Suprapubic skin (tissue), 4 donors: ENCODE results near the gene PGP.

Experiments used
- EP300 ChIP-seq: sonication (generic); formaldehyde crosslinking; IDR thresholded peaks from one replicate; pipeline ENCODE4 v1.6.1; 2017; ENCODE audit warnings: antibody characterized with exemption
- POLR2A ChIP-seq, 2 donors: fragments of 450-650 bp; IDR thresholded peaks; one replicate each; pipeline ENCODE4 v1.6.1; 2017; ENCODE audit warnings: antibody characterized with exemption in 2 of 2, mild to moderate bottlenecking in 2 of 2, moderate library complexity in 2 of 2
- POLR2AphosphoS5 ChIP-seq, 3 donors: sonication (generic); formaldehyde crosslinking; IDR thresholded peaks; one replicate each; pipeline ENCODE4 v1.6.1; 2017; ENCODE audit warnings: antibody characterized with exemption in 3 of 3
- TF ChIP-seq, protein P1 (sequence below), 2 donors: fragments of 200-600 bp in 1 of 2; fragments of 450-650 bp in 1 of 2; sonication (generic) in 1 of 2; IDR thresholded peaks; one replicate each; pipeline ENCODE4 v1.5.1; 2016 to 2019; ENCODE audit warnings: antibody characterized with exemption in 2 of 2, mild to moderate bottlenecking in 1 of 2, moderate library complexity in 1 of 2

DNA sequence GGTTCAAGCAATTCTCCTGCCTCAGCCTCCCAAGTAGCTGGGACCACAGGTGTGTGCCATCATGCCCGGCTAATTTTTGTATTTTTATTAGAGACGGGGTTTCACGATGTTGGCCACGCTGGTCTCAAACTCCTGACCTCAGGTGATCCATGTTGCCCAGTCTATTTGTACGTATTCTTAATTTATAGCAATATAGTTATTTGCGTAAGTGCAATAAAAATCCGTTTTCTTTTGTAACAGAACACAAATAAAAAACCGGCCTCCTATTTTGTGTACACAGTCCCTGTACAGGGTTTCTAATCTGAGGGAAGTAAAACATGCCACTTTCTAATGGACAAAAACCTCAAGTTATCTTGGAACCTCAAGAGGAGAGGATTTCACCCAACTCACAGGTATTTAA, 45.6 kb upstream of the PGP start:
- TF ChIP-seq, protein P1, sequence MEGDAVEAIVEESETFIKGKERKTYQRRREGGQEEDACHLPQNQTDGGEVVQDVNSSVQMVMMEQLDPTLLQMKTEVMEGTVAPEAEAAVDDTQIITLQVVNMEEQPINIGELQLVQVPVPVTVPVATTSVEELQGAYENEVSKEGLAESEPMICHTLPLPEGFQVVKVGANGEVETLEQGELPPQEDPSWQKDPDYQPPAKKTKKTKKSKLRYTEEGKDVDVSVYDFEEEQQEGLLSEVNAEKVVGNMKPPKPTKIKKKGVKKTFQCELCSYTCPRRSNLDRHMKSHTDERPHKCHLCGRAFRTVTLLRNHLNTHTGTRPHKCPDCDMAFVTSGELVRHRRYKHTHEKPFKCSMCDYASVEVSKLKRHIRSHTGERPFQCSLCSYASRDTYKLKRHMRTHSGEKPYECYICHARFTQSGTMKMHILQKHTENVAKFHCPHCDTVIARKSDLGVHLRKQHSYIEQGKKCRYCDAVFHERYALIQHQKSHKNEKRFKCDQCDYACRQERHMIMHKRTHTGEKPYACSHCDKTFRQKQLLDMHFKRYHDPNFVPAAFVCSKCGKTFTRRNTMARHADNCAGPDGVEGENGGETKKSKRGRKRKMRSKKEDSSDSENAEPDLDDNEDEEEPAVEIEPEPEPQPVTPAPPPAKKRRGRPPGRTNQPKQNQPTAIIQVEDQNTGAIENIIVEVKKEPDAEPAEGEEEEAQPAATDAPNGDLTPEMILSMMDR (IDR thresholded peaks at IDR 0.05): no peak
- TF ChIP-seq EP300 (no peak), POLR2A (IDR thresholded peaks at IDR 0.05) (no peak), POLR2AphosphoS5 (IDR thresholded peaks at IDR 0.05) (no peak)
